HL-60/S4 (cell line): Measurements from ENCODE around the gene TAC3.

ENCODE experiments used
- in situ Hi-C: fragments of 300-500 bp; cut with MboI; formaldehyde crosslinking; loops from 2 replicates; pipeline ENCODE4 v1.14.3; 2022; ENCODE audit warnings: low sequenced_read_pairs

TAC3 gene

GRCh38 chr12:57037264-57037663, 20.9 kb upstream of the TAC3 start:
- in situ Hi-C loops: no loop called here

DNA sequence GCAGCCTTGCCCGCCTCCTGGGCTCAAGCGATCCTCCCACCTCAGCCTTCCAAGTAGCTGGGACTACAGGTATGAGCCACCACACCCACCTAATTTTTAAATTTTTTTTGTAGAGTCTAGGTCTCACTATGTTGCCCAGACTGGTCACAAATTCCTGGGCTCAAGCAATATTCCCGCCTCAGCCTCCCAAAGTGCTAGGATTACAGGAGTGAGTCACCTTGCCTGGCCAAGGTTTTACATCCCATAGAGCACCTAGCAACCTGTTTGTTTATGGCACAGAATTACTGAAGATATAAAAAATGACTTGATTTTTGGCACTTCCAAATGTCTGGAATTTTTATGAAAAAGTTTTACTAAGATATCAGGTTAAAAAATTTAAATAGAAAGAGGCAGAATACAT, 17.1 kb upstream of the TAC3 start:
- in situ Hi-C loops: no loop called here

DNA sequence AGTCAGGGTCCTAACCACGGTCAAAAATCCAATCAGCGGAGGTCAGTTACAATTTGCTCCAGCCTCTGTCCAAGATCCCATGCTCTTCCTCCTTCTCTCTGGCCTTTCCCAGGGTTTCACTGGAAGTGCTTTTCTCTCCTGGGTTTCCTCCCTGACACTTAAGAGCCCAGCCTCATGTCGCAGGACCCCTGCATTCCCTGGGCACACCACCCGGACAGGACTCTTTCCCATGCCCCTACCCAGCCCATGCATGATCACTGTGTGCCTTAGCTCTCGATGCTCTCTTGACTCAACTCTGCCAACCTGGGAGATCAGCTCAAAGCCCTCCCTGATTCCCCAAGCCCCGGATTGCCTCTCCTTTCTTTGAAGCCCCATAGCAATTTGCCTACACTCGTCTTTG, 15.5 kb upstream of the TAC3 start:
- in situ Hi-C loops: no loop called here

DNA sequence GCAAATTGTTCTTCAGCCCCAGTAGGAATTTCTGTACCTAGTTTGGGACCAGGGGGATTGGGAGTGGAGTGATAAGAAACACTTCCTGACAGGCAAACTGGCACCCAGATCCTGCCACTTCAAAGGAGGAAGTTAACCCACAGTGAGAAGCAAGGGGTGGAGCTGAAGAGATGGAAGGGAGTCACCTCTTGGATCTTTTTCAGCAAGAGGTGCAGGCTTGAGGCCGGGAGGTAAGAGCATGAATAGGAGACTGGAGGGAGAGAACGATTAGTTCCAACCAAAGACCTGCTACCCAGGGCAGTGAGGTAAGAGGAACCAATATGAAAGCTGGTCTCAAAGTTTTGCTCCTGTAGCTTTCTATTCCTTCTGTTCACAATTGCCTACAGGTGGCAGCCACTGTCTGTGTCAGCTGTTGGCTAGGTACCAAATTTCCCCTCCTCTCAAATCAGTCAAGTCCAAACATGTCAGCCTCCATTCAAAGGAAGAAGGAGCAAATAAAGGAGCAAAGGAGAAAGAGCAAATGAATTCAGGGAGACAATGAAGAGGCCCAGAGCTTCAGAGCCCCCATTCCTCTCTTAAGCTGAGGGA, 14.9 kb upstream of the TAC3 start:
- in situ Hi-C loops: no loop called here

- in situ Hi-C loops: no loop called here
Observed at GRCh38 chr12:57029457-57029856, 13.1 kb upstream of the TAC3 start.

GRCh38 chr12:57027805-57028153, 11.4 kb upstream of the TAC3 start:
- in situ Hi-C loops: no loop called here

DNA sequence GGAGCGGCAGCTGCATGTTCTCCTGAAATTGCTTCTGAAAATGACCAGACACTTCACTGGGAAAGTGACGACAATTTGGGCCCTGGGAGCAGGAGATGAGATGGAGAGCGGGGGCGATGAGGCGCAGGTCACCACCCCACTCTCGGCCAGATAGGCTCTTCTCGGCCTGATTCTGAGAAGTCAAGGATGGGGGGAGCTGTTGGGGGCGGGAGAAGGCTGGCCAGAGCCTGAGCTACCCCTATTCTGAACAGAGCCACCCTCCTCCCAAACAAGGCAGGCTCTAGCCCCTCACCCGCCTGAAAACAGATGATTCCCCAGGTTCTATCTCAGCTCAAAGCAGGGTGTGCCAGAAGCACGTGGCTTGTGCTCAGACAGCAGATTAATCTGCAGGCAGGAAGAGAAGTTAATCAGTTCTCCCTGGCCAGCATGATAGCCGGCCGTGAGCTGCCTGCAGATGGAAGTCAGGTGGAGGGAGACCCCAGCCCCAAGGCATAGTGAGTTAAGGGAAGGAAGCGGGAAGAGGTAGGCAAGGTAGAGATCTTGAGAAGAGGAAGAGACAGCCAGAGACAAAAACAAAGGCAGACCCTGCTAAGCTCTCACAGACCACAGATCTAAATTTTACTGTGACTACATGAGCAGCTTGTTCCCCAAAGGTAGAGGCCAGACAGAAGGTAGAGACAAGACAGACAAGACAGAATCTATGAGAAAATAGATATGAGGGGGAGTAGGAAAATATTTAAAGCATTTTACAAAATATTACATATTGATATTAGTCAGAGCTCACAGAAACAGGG, 10.9 kb upstream of the TAC3 start:
- in situ Hi-C loops: no loop called here

DNA sequence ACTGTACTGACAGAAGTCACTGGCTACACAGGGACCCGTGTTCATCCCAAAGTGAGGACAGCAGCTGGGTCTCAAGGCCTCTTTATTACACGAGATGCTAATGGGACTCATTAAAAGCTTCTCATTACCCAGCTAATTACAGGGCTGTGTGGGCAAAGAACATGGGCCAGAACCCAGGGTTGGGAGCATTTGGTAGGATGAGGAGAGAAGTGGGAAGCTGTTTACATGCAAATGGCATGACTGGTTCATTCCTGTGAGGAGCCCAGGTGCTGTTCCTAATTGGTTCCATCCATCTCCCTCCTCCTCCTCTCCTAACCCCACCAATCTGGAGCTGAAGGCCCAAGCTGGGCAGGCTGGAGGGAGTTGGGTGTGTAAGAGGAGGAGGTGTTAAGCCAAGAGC, 8.9 kb upstream of the TAC3 start:
- in situ Hi-C loops: no loop called here

- in situ Hi-C loops: loop anchor here (25.0 kb wide), 1 partner anchor 510 kb away; the partner anchor contains the start of gene RBMS2
Observed at GRCh38 chr12:57022324-57022723, 6.0 kb upstream of the TAC3 start.

DNA sequence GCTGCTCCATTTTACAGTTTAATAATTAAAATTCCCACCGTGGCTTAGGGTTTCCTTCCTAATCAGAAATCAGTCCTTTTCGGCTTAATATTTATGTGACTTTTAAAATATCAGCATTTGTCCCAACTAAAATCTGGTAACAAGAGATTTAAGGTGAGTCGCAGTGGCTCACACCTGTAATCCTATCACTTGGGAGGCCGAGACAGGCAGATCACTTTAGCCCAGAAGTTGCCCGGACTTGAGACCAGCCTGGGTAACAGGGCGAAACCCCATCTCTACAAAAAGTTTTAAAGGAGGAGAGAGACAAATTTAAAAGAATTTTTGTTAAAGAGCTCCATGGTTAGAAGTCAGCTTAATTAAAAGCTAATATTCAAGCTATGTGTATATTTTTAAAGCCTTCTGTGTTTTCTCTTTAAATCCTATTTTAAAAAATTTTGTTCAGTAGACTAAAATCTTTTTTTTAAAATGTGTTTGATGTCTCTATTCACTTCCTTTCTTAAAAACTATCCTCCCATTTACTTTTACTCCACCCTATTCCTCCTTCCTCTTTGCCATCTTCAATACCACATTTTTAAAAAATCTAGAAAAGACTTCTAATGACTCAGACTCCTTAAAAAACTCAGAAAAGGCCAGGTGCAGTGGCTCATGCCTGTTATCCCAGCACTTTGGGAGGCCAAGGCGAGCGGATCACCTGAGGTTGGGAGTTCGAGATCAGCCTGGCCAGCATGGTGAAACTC, 3.8 kb upstream of the TAC3 start:
- in situ Hi-C loops: loop anchor here (10.0 to 25.0 kb wide), 2 partner anchors 95 to 508 kb away; partner anchors contain the start of genes RBMS2 and STAT6

GRCh38 chr12:57018906-57019305, 2.6 kb upstream of the TAC3 start:
- in situ Hi-C loops: loop anchor here (10.0 to 25.0 kb wide), 2 partner anchors 96 to 507 kb away; partner anchors contain the start of genes RBMS2 and STAT6

DNA sequence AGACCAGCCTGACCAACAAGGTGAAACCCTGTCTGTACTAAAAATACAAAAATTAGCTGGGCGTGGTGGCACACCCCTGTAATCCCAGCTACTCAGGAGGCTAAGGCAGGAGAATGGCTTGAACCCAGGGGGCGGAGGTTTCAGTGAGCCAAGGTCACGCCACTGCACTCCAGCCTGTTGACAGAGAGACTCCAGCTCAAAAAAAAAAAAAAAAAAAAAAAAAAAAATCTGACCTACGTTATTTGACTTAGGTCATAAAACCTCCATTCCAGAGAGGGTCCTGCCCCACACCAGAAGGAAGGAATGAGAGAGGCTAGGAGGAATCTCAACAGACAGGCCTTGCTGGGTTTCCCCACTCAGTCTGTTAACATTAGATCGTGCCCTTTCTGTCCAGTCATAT, 2.0 kb upstream of the TAC3 start:
- in situ Hi-C loops: loop anchor here (10.0 to 25.0 kb wide), 2 partner anchors 96 to 506 kb away; partner anchors contain the start of genes RBMS2 and STAT6

GRCh38 chr12:57012600-57013465, 3.5 kb downstream of the TAC3 start:
- in situ Hi-C loops: loop anchor here (10.0 to 25.0 kb wide), 2 partner anchors 102 to 501 kb away; partner anchors contain the start of genes RBMS2 and STAT6

DNA sequence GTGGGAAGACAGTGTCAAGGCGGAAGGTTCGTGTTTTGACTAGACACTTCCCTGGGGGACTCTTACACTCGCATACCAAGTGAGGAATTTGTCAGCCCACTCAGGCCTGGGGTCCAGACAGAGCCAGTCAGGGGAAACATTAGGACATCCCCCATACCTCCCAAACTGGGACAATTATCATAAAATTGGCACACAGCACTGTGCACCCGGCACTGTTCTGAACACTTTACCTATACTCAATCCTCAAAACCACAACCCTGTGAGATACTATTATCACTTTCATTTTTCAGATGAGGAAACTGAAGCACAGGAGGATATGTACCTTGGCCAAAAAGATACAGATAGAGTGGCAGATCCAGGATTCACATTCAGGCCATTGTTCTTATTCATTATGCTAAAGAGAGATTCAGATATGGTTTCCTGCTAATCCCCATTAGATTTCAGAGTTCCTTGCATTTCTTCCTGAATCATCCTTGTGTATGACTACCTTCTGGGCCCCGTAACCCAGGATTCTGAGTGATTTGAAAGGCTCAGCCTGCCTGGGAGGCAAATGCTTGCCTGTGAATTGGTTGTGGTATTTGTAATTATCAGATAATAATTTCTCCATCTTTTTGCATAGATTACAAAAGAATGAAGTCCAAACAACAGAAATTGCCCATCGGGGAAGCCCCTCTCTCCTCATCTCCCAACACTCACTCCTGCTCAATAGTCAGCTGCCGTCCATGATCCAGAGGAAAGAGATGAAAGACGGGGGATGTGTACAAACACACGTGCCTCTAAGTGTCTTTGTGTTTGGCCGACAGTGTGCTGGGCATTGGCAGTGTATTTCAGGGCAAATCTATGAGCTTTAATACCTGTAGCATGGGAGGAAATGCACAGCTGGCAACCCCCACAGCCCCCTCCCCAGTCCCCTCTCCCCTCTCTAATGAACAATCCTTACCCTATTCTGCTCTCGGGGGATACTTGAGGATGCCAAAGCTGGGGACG, 4.6 kb downstream of the TAC3 start:
- in situ Hi-C loops: loop anchor here (10.0 to 25.0 kb wide), 2 partner anchors 103 to 499 kb away; partner anchors contain the start of genes RBMS2 and STAT6

GRCh38 chr12:57010627-57011247, 5.6 kb downstream of the TAC3 start:
- in situ Hi-C loops: loop anchor here (10.0 to 25.0 kb wide), 2 partner anchors 104 to 498 kb away; partner anchors contain the start of genes RBMS2 and STAT6

DNA sequence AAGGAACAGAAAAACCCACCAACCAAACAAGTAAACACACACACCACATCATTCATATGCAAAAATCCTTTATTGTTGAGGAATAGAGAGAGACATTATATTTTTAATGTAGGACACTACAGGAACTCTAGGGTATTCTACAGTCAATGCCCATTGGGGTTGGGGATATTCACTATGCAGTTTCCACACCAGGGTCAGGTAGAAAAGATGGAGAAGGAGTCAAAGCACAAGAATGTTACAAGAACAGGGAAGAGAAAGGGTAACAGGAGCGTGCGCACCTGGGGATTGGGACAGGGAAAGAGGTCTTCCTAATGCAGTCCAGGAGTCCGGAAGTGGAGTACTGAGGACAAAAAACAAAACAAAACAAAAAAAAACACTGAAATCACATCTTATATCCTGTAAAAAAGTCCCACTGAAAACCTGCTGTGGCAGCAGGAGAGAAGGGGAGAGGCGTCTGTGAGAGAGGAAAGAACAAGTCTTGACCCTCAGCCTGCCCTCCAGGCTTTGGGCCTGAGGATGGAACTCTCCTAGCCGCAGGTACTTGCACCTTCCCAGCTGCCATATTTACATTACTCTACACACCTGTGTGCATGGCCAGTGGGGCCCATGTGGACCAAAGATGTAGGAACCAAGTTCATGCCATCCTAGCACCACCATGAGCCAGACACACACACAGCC, 6.2 kb downstream of the TAC3 start:
- in situ Hi-C loops: loop anchor here (10.0 to 25.0 kb wide), 3 partner anchors 105 to 498 kb away; partner anchors contain the start of genes RBMS2 and STAT6

- in situ Hi-C loops: loop anchor here (10.0 to 25.0 kb wide), 2 partner anchors 167 to 496 kb away; partner anchors contain the start of gene RBMS2
Observed at GRCh38 chr12:57008178-57008577, 8.2 kb downstream of the TAC3 start.
